ENCODE measurements around the gene BIK.
A peak's percentile ranks its signal among the peaks of the same experiment; 100 is the strongest.

Gene BIK

GRCh38 chr22:43128928-43129424 is 18.4 kb downstream of the BIK start:
- Histone ChIP-seq H3K4me2 (ENCODE audit: low read depth, low read length) (peak overlapping the region; percentile 63; the same call in 1 of the 2 replicates), H3K36me3 (replicated peaks; ENCODE audit: insufficient read depth, low read length) (no peaks in the 10 kb centered on the region), H3F3A (ENCODE audit: insufficient read depth, low read length) (peaks cover 7% of the 10 kb centered on the region; the same call in 1 of the 2 replicates), H3K4me1 (ENCODE audit: low read length) (peaks cover 18% of the 10 kb centered on the region), H2AFZ (ENCODE audit: low read length) (no peak overlapping the region), H3K4me3 (ENCODE audit: low read length) (no peak overlapping the region), H3K27me3 (replicated peaks; ENCODE audit: insufficient read depth, low read length) (no peaks in the 10 kb centered on the region), H3K9ac (ENCODE audit: low read length) (peak overlapping the region; percentile 20; the same call in 1 of the 2 replicates), H3K27ac (ENCODE audit: low read length) (peak overlapping the region; percentile 55; the same call in 1 of the 2 replicates), H3K9me3 (replicated peaks; ENCODE audit: insufficient read depth, low read length) (no peaks in the 10 kb centered on the region), H3K9me2 (replicated peaks; ENCODE audit: insufficient read depth, low read length) (no peaks in the 10 kb centered on the region), H3K79me2 (ENCODE audit: low read length) (no peaks in the 10 kb centered on the region), H4K20me1 (ENCODE audit: insufficient read depth, low read length) (no peaks in the 10 kb centered on the region)
- TF ChIP-seq EZH2 (optimal IDR thresholded peaks at IDR 0.05; ENCODE audit: low read depth, low read length): no peak
- no peak for TF ChIP-seq CTCF (IDR thresholded peaks at IDR 0.05; ENCODE audit: low read length)
- DNase-seq: peak; percentile 92

GRCh38 chr22:43129426-43130425 is 19.2 kb downstream of the BIK start:
- H3K27me3 ChIP-seq (replicated peaks; ENCODE audit: insufficient read depth, low read length): no peaks in the 10 kb centered on the region
- peaks cover 7% of the 10 kb centered on the region; the same call in 1 of the 2 replicates for H3F3A ChIP-seq (ENCODE audit: insufficient read depth, low read length)
- H3K27ac ChIP-seq (ENCODE audit: low read length): peak overlapping the region; percentile 25; the same call in 1 of the 2 replicates
- no peak for DNase-seq
- no peaks in the 10 kb centered on the region for H3K36me3 ChIP-seq (replicated peaks; ENCODE audit: insufficient read depth, low read length)
- H3K4me1 ChIP-seq (ENCODE audit: low read length): peaks cover 18% of the 10 kb centered on the region
- TF ChIP-seq EZH2phosphoT487 (IDR thresholded peaks at IDR 0.05; ENCODE audit: low read length) (no peak), CTCF (IDR thresholded peaks at IDR 0.05; ENCODE audit: low read length) (no peak), EZH2 (optimal IDR thresholded peaks at IDR 0.05; ENCODE audit: low read depth, low read length) (no peak)
- peak overlapping the region; percentile 63 for H3K4me2 ChIP-seq (ENCODE audit: low read depth, low read length)
- no peaks in the 10 kb centered on the region for H3K9me2 ChIP-seq (replicated peaks; ENCODE audit: insufficient read depth, low read length)
- H3K9me3 ChIP-seq (replicated peaks; ENCODE audit: insufficient read depth, low read length): no peaks in the 10 kb centered on the region
- H4K20me1 ChIP-seq (ENCODE audit: insufficient read depth, low read length): no peaks in the 10 kb centered on the region
- H2AFZ ChIP-seq (ENCODE audit: low read length): no peak overlapping the region
- no peak overlapping the region for H3K4me3 ChIP-seq (ENCODE audit: low read length)
- H3K79me2 ChIP-seq (ENCODE audit: low read length): no peaks in the 10 kb centered on the region
- no peak overlapping the region for H3K9ac ChIP-seq (ENCODE audit: low read length)

- Histone ChIP-seq H4K20me1 (ENCODE audit: insufficient read depth, low read length) (no peaks in the 10 kb centered on the region), H3K4me1 (ENCODE audit: low read length) (peaks cover 18% of the 10 kb centered on the region)
- TF ChIP-seq EZH2phosphoT487 (IDR thresholded peaks at IDR 0.05; ENCODE audit: low read length): no peak
- no peak for TF ChIP-seq EZH2 (optimal IDR thresholded peaks at IDR 0.05; ENCODE audit: low read depth, low read length)
- no peak for TF ChIP-seq CTCF (IDR thresholded peaks at IDR 0.05; ENCODE audit: low read length)
Observed at GRCh38 chr22:43131773-43132501, 21.4 kb downstream of the BIK start.

More at GRCh38 chr22:43131773-43132501, 21.4 kb downstream of the BIK start:
- H3K27me3 ChIP-seq (replicated peaks; ENCODE audit: insufficient read depth, low read length): no peaks in the 10 kb centered on the region
- no peak overlapping the region for H3K27ac ChIP-seq (ENCODE audit: low read length)
- H3K36me3 ChIP-seq (replicated peaks; ENCODE audit: insufficient read depth, low read length): no peaks in the 10 kb centered on the region
- H3K9me2 ChIP-seq (replicated peaks; ENCODE audit: insufficient read depth, low read length): no peaks in the 10 kb centered on the region
- DNase-seq: no peak
- no peak overlapping the region for H3K4me3 ChIP-seq (ENCODE audit: low read length)
- peaks cover 7% of the 10 kb centered on the region; the same call in 1 of the 2 replicates for H3F3A ChIP-seq (ENCODE audit: insufficient read depth, low read length)
- no peak overlapping the region for H3K9ac ChIP-seq (ENCODE audit: low read length)
- no peak overlapping the region for H2AFZ ChIP-seq (ENCODE audit: low read length)
- no peaks in the 10 kb centered on the region for H3K79me2 ChIP-seq (ENCODE audit: low read length)
- H3K9me3 ChIP-seq (replicated peaks; ENCODE audit: insufficient read depth, low read length): no peaks in the 10 kb centered on the region
- no peak overlapping the region for H3K4me2 ChIP-seq (ENCODE audit: low read depth, low read length)

Measured in MM.1S (cell line).